LNCAP (cell line): ENCODE measurements around the gene RSF1.

ENCODE experiments used
- TF ChIP-seq, protein P1 (sequence below): fragments of 450-650 bp; IDR thresholded peaks from 2 replicates; pipeline ENCODE4 v1.5.1; 2017; ENCODE audit warnings: mild to moderate bottlenecking

RSF1 gene

DNA sequence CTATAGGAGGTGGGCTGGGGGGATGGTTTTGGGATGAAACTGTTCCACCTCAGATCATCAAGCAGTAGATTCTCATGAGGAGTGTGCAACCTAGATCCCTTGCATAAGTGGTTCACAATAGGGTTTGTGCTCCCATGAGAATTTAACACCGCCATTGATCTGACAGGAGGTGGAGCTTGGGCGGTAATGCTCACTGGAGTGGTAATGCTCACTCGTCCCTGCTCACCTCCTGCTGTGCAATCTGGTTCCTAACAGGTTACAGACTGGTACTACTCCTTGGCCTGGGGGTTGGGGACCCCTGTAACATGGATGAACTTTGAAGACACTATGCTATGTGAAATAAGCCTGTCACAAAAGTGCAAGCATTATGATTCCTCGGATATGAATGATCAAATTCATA is 95.9 kb downstream of the RSF1 start:
- TF ChIP-seq, protein P1, sequence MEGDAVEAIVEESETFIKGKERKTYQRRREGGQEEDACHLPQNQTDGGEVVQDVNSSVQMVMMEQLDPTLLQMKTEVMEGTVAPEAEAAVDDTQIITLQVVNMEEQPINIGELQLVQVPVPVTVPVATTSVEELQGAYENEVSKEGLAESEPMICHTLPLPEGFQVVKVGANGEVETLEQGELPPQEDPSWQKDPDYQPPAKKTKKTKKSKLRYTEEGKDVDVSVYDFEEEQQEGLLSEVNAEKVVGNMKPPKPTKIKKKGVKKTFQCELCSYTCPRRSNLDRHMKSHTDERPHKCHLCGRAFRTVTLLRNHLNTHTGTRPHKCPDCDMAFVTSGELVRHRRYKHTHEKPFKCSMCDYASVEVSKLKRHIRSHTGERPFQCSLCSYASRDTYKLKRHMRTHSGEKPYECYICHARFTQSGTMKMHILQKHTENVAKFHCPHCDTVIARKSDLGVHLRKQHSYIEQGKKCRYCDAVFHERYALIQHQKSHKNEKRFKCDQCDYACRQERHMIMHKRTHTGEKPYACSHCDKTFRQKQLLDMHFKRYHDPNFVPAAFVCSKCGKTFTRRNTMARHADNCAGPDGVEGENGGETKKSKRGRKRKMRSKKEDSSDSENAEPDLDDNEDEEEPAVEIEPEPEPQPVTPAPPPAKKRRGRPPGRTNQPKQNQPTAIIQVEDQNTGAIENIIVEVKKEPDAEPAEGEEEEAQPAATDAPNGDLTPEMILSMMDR = no peak

GRCh38 chr11:77723024-77723423 is 97.5 kb downstream of the RSF1 start:
- TF ChIP-seq, protein P1 = no peak

DNA sequence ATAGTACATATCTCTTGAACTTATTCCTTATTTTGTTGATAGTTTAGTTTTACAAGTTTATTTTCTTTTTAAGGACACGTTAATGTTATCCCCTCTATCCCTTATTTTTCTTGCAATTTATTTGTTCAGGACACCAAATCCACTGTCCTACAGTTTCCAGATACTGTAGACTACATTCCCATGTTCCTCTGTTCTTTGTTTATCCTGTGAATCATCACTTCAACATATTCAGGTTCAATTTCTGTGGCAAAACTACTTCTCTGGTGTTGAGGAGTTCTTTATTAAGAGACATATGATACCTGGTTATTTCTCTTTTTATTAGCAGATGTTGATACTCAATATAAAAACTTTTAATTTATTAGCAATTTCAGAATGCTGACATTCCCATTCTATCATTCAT is 110.2 kb downstream of the RSF1 start:
- TF ChIP-seq, protein P1 = no peak

DNA sequence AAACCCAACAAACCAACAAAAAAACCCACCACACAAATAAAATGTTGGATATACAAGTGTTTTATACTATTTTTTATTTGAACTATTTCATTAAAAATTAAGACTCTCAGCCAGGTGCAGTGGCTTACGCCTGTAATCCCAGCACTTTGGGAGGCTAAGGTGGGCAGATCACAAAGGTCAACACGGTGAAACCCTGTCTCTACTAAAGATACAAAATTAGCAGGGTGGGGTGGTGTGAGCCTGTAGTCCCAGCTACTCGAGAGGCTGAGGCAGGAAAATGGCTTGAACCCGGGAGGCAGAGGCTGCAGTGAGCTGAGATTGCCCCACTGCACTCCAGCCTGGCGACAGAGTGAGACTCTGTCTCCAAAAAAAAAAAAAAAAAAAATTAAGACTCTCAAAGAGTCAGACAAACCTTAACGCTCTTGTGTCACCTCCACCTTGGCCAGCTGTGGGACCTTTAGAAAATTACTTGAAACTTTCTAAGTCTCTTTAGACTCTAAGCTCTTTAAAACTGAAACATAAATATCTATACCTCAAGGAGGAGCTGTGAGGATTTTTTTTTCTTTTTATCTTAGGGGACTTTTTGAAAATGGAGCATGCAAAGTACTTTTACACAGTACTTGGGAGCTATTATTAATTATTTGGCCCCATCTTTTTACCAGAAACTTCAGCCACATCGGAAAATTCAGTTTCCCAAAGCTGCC is 114.5 kb downstream of the RSF1 start:
- TF ChIP-seq, protein P1 = no peak

DNA sequence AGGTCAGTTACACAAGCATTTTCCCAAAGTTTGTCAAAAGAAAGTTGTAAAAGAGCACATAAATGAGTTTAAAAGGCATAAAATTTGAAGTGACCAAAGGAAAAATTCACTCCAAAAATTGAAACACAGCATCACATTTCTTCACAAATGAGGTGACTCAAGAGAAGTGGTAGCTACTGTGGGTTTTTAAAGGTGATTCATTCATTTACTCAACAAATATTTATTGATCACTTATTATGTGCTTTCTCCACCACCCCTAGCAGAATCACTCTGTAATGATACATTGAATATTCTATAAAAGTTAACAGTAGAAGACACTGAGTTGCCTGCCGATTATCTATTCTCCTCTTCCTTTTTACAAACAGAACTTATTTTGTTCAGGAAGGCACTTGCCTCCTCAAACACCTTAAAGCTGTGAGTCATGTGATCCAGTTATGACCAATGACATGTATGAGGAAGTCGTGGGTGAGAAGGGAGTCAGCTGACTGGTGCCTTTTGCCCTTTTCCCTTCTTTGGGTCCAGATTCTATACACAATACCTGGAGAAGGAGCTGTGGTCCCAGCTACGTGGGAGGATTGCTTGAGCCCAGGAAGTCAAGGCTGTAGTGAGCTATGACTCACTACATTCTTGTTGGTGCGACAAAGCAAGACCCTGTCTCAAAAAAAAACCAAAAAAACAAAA is 115.2 kb downstream of the RSF1 start:
- TF ChIP-seq, protein P1 = no peak

GRCh38 chr11:77704029-77704428 is 116.5 kb downstream of the RSF1 start:
- TF ChIP-seq, protein P1 = no peak

DNA sequence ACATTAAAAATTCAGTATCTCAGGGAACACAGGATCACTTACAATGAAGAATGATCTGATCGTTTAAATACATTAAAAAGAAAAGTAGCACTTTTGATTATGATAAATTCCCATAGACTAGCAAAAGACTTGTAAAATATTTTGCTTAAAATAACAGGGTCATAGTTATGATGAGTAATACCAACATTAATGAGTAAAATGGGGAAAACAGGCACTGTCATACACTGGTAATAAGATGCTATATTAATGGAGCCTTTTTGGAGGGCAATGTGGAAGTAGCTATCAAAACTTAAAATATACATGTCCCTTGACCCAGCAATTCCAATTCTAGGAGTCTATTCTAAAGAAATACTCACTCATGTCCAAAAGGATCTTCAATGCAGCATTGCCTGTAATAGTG is 121.1 kb downstream of the RSF1 start:
- TF ChIP-seq, protein P1 = no peak
